ENCODE data around the gene ANKFN1. TPM values are rescaled to one million over a fixed set of nuclear protein-coding genes. Genes with fewer than 3 reads are reported as not detected.

The ANKFN1 gene, protein sequence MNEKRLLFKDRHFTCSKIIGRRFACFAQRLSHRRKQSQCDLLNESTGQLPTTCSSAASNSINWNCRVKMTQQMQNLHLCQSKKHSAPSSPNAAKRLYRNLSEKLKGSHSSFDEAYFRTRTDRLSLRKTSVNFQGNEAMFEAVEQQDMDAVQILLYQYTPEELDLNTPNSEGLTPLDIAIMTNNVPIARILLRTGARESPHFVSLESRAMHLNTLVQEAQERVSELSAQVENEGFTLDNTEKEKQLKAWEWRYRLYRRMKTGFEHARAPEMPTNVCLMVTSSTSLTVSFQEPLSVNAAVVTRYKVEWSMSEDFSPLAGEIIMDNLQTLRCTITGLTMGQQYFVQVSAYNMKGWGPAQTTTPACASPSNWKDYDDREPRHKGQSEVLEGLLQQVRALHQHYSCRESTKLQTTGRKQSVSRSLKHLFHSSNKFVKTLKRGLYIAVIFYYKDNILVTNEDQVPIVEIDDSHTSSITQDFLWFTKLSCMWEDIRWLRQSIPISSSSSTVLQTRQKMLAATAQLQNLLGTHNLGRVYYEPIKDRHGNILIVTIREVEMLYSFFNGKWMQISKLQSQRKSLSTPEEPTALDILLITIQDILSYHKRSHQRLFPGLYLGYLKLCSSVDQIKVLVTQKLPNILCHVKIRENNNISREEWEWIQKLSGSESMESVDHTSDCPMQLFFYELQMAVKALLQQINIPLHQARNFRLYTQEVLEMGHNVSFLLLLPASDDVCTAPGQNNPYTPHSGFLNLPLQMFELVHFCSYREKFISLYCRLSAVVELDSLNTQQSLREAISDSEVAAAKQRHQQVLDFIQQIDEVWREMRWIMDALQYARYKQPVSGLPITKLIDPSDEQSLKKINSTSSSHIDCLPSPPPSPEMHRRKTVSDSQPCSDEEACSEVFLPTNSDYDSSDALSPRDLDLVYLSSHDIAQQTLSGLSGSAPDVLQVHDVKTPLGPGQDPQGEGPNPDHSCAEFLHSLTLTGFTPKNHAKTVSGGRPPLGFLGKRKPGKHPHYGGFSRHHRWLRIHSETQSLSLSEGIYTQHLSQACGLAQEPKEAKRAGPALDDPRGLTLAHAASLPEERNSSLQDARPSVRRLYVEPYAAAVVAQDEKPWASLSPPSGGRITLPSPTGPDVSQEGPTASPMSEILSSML
- not detected in 2 replicates for total RNA-seq

DNA sequence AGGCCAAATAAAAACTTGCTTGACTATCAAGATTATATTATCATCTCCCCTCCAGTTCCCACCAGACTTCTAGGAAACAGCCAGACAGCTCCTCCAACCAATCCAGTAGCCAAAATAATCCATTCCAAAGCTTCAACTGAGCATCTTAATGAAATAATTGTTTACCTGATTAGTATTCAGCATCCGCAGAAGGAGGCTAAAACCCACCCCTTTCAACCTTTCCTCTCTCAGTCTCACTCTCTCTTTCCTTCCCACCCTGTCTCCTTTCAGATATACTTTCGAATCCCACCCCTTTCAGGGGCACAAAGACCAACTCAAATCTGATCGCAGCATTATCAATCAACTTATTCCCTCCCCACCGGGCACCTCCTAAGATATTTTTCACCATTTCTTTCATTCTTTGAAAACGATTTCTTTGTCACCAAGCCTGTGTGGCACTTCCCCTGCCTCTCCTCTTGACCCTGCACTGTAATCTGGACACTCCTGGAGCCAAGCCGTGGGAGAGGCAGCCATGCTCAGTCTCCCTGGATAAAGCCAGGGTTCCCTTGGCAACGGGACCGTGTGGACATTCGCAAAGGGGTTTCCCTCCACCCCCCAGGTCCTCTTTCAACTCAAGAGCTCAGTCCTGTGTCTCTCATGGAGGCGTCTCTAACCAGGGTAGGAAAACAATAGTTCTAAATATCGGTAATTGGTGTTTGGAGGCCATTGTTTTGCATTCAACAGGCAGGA is at the start of gene ANKFN1:
Gene ANKFN1, plus strand, starts transcription at position 602 of the 729 bp plus-strand sequence. CDS start 59,193 bp downstream, outside the sequence.
- no peak for DNase-seq (ENCODE audit: low spot score)
- Mint-ChIP-seq H3K4me3 (no peak within 1 kb of the TSS), H3K27me3 (ENCODE audit: insufficient read depth) (peaks cover 1% of the 10 kb centered on the region), H3K4me1 (ENCODE audit: low read depth) (no peaks in the 10 kb centered on the region), H3K36me3 (ENCODE audit: low read depth) (no peaks in the 10 kb centered on the region), H3K27ac (no peak within 1 kb of the TSS), H3K9me3 (no peaks in the 10 kb centered on the region)
- intact Hi-C loops (cut with micrococcal nuclease) = no loop called here

DNA sequence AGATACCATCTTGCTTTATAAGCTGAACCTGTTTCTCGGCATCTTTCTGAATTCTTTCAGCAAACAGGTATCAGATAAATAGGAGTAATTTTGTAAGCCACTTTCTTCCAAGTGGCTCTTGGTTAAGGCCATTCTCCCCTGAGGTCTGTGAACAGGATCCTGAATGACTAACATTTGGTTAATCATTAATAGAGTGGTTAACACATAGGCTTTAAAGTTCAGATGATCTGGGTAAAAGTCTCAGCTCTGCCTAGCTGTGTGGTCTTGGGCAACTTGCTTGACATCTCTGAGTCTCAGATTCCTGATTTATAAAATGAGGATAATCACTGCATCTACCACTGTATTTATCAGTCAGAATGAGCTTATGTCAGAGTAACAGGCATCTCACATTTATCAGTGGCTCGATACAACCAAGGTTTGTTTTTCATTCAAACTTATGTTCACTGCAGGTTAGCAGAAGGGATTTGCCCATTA is 44.4 kb upstream of the ANKFN1 start:
- no peak for DNase-seq (ENCODE audit: low spot score)
- Mint-ChIP-seq H3K4me1 (ENCODE audit: low read depth) (no peaks in the 10 kb centered on the region), H3K27me3 (ENCODE audit: insufficient read depth) (peaks cover 9% of the 10 kb centered on the region), H3K4me3 (no peak overlapping the region), H3K27ac (no peak overlapping the region), H3K36me3 (ENCODE audit: low read depth) (no peaks in the 10 kb centered on the region), H3K9me3 (no peaks in the 10 kb centered on the region)
- intact Hi-C loops (cut with micrococcal nuclease) = no loop called here

DNA sequence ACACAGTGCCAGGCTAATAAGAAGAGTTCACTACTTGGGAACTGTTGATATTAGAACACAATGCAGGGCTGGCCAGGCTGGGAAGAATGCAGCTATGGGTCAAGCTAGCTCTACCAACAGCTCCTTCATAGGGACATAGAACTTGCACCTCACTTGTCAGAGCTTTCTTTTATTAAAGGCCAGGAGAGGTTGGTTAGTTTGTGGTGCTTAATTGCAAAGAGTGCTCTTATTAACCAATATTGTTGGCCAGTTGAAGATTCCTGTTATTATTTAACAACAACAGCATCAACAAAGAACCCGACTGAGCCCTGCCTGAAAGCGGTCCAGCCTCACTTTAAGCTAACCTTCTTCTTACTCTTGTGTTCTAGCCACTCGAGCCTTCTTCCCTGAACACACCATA is 43.4 kb upstream of the ANKFN1 start:
- Mint-ChIP-seq H3K4me1 (ENCODE audit: low read depth) (no peaks in the 10 kb centered on the region), H3K27ac (no peak overlapping the region), H3K27me3 (ENCODE audit: insufficient read depth) (peaks cover 9% of the 10 kb centered on the region), H3K9me3 (no peaks in the 10 kb centered on the region), H3K4me3 (no peak overlapping the region), H3K36me3 (ENCODE audit: low read depth) (no peaks in the 10 kb centered on the region)
- no peak for DNase-seq (ENCODE audit: low spot score)
- intact Hi-C loops (cut with micrococcal nuclease) = no loop called here

DNA sequence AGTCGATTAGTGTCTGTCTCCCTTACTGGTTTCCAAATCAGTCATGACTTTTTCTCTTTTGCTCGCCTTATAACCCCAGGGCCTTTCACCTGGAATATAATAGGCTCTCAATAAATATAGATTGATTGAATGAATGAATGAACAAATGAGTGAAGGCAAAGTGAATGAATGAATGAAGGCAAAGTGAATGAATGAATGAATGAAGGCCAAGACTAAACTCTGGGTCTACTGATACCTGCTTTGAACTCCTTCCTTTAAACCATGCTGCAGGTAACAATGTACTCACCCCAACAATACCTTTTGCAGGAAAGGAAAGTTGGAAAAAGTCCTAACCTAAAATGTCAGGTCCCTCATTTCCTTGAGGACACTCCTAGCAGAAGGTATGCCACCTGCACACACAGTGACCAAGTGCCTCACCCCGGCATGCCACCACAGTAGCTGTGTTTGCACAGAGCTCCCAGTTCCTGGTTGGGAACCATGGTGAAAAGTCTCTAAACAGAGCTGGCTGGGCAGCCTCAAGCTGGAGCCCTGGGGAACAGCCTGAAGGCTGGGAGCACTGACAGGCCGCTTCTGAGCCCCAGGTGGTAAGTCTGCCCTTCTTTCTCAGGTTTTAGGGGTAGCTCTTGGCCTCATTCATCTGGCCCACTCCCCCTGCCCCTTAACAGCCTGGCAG is 42.7 kb upstream of the ANKFN1 start:
- no peak for DNase-seq (ENCODE audit: low spot score)
- Mint-ChIP-seq H3K4me1 (ENCODE audit: low read depth) (no peaks in the 10 kb centered on the region), H3K9me3 (no peaks in the 10 kb centered on the region), H3K36me3 (ENCODE audit: low read depth) (no peaks in the 10 kb centered on the region), H3K27ac (no peak overlapping the region), H3K4me3 (no peak overlapping the region), H3K27me3 (ENCODE audit: insufficient read depth) (peaks cover 6% of the 10 kb centered on the region)
- intact Hi-C loops (cut with micrococcal nuclease) = no loop called here

DNA sequence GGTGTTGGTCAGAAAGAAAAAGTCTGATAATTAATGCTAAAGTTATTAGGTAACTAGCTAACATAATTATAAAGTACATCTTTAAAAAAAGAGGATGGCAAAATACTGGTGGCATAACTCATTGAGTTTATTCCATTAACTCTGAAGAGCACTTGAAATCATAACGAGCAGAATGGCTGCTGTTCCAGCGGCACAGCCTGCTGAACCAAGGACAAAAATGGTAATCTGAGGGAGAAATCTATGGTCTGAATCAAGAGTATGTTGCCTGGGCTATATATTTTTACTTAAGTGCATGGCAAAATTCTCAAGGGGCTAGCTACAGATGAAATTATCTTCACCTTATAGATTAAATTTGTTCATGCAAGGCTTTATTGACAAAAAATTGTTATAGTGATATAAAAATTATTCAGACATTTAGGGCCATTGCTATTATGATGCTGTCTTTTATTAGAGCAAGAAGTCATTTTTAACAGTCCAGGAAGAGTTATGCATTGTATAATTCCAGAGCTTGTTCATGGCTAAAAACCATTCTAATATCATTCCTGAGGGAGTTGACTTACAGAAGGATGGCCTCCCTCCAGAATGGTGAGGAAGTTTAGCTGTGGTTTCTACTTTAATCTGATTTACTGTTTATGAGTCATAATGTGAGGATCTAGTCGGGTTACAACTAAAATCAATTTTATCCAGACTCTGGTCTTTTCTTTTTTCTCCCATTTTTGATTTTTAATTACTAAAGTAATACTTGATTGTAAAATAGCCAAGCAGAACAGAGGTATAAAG is 41.4 kb upstream of the ANKFN1 start:
- Mint-ChIP-seq H3K4me3 (no peak overlapping the region), H3K4me1 (ENCODE audit: low read depth) (no peaks in the 10 kb centered on the region), H3K9me3 (no peaks in the 10 kb centered on the region), H3K27ac (no peak overlapping the region), H3K27me3 (ENCODE audit: insufficient read depth) (peaks cover 6% of the 10 kb centered on the region), H3K36me3 (ENCODE audit: low read depth) (no peaks in the 10 kb centered on the region)
- no peak for DNase-seq (ENCODE audit: low spot score)
- intact Hi-C loops (cut with micrococcal nuclease) = no loop called here

DNA sequence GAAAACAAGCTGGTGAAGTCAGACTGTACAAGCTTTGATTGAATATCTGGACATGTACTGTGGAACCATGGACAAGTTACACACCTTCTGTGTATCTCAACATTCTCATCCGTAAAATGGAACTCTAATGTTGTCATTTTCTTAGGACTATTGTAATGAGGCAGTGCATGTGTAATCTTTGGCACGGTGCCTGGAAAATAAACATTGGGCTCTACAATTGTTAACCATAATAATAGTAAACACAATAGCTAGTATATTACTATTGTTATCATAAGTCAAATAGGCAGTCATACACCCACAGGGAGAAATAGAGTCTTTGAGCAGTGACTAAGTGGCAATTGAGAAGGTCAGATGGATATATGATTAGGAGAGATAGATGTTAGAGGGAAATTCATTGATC is 39.8 kb upstream of the ANKFN1 start:
- Mint-ChIP-seq H3K9me3 (no peaks in the 10 kb centered on the region), H3K36me3 (ENCODE audit: low read depth) (no peaks in the 10 kb centered on the region), H3K4me3 (no peak overlapping the region), H3K27ac (no peak overlapping the region), H3K27me3 (ENCODE audit: insufficient read depth) (peaks cover 3% of the 10 kb centered on the region), H3K4me1 (ENCODE audit: low read depth) (no peaks in the 10 kb centered on the region)
- DNase-seq (ENCODE audit: low spot score) = no peak
- intact Hi-C loops (cut with micrococcal nuclease) = no loop called here

DNA sequence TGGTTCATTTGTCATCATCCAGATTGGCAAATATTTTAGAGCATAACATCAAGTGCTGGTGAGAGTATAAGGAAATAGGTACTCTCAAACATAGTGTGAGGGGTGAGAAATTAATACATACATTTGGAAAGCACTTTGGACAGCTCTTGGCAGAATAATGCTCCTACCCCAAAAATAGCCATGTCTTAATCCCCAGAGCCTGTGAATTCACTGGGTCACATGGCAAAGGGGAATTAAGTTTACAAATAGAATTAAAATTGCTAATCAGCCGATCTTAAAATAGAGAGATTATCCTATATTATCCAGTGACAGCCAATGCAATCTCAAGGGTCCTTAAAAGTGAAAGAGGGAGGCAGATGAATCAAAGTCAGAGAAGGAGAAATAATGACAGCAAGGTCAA is 38.8 kb upstream of the ANKFN1 start:
- DNase-seq (ENCODE audit: low spot score) = no peak
- Mint-ChIP-seq H3K4me1 (ENCODE audit: low read depth) (no peaks in the 10 kb centered on the region), H3K27ac (no peak overlapping the region), H3K36me3 (ENCODE audit: low read depth) (no peaks in the 10 kb centered on the region), H3K4me3 (no peak overlapping the region), H3K27me3 (ENCODE audit: insufficient read depth) (peaks cover 3% of the 10 kb centered on the region), H3K9me3 (no peaks in the 10 kb centered on the region)
- intact Hi-C loops (cut with micrococcal nuclease) = no loop called here

DNA sequence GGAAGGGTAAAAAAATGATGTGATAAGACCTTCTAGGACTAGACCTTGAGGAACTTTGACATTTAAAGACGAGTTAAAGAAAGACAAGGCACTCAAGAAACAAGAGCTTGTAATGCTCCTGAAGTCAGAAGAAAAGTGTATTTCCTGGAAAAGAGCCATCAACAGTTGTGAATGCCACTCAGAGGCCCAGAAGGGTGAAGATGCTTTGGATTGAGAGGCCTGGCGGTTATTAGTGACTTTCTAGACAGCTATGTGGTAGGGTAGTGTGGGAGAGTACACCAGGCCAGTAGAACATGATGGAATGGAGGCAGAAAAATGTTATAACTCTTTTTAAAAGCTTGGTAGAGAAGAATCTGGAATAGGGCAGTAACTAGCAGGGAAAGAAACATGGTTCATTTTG is 34.1 kb upstream of the ANKFN1 start:
- Mint-ChIP-seq H3K27me3 (ENCODE audit: insufficient read depth) (no peaks in the 10 kb centered on the region), H3K4me3 (no peak overlapping the region), H3K36me3 (ENCODE audit: low read depth) (no peaks in the 10 kb centered on the region), H3K9me3 (no peaks in the 10 kb centered on the region), H3K27ac (no peak overlapping the region), H3K4me1 (ENCODE audit: low read depth) (no peaks in the 10 kb centered on the region)
- DNase-seq (ENCODE audit: low spot score) = no peak
- intact Hi-C loops (cut with micrococcal nuclease) = no loop called here

DNA sequence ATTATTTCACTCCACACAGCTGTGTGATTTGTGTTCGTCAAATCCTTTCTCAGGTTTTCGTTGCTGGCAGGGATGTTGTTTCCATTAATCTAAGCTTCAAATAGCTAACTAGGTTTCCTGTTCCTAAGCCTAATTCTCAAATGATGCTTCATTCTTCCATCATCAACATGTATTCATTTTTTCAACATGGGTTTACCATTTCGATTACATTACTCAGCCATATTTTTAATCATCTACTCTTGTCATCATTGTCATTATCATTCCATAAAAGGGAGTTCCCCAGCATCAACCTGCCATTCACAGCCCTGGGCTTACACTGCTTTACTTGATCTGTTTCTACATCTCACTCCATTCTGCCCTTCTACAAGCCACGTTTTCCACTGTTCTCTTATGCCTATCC is 33.3 kb upstream of the ANKFN1 start:
- DNase-seq (ENCODE audit: low spot score) = no peak
- H3K27ac Mint-ChIP-seq = no peak overlapping the region
- no peaks in the 10 kb centered on the region for H3K4me1 Mint-ChIP-seq (ENCODE audit: low read depth)
- intact Hi-C loops (cut with micrococcal nuclease) = loop anchor here (10.0 kb wide), 1 partner anchor 355 kb away; no protein-coding TSS in a partner anchor
- H3K9me3 Mint-ChIP-seq = no peaks in the 10 kb centered on the region
- H3K27me3 Mint-ChIP-seq (ENCODE audit: insufficient read depth) = no peaks in the 10 kb centered on the region
- no peak overlapping the region for H3K4me3 Mint-ChIP-seq
- no peaks in the 10 kb centered on the region for H3K36me3 Mint-ChIP-seq (ENCODE audit: low read depth)

DNA sequence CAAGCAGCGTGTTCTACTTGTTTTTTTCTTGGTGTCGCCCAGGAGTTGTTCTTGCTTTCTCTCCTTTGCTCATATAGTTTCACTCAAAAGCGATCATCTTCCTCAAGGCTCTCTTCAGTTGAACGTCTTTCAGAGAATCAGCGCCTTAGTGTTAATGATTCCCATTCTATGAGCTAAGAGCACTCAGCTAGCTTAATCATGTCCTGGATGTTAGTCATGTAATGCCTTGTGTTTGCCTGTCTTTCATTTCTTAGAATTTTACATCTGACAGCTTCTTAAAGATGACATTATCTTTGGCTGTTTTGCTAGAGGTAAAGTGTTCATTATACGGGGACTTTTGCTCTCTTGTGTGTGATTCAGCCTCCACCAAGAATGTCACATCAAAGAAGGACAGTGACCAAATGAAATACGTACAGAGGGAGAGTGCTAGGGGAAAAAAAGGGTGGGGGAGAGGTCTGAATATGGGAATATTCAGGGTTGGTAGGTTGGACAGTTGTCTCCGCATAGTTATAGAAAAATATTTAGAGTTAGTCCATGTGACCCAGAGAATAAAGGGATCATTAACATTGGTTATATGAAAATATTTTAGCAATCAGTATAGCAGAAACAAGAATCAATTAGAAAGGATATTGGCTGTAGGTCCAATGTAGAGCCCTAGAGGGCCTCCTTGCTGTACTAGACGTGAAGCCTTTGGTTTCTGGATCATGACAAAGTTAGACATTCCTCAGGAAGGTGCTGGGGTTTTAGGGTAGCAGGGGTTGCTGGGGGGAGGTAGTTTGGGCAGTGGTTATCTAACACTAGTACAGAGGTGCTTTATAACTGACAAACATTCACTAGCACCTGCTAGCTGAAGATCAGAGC is 31.9 kb upstream of the ANKFN1 start:
- no peaks in the 10 kb centered on the region for H3K4me1 Mint-ChIP-seq (ENCODE audit: low read depth)
- H3K9me3 Mint-ChIP-seq = no peaks in the 10 kb centered on the region
- intact Hi-C loops (cut with micrococcal nuclease) = loop anchor here (10.0 kb wide), 1 partner anchor 353 kb away; no protein-coding TSS in a partner anchor
- no peak for DNase-seq (ENCODE audit: low spot score)
- no peak overlapping the region for H3K27ac Mint-ChIP-seq
- no peaks in the 10 kb centered on the region for H3K36me3 Mint-ChIP-seq (ENCODE audit: low read depth)
- no peaks in the 10 kb centered on the region for H3K27me3 Mint-ChIP-seq (ENCODE audit: insufficient read depth)
- H3K4me3 Mint-ChIP-seq = no peak overlapping the region

Measured in activated T-helper 1 cell treated with anti-CD3 and anti-CD28 coated beads, Interleukin-12 subunit alpha, Interleukin-12 subunit beta, Interleukin-2, Interleukin-4 antibody, amounts not matched to agents 30 ng/mL and 10 ng/mL and 1 ng/mL, durations not matched to agents 14 hours and 24 hours and 36 hours (primary cell).